Breast epithelium (tissue), 3 donors: ENCODE data around the gene DRG1.

ENCODE experiments used
- POLR2AphosphoS5 ChIP-seq, 3 donors: sonication (generic); formaldehyde crosslinking; IDR thresholded peaks; one replicate each; pipeline ENCODE4 v1.6.1; 2017; ENCODE audit warnings: antibody characterized with exemption in 3 of 3
- TF ChIP-seq, protein P1 (sequence below), 3 donors: fragments of 450-650 bp; IDR thresholded peaks; one replicate each; pipeline ENCODE4 v1.5.1; 2016 to 2017; ENCODE audit warnings: antibody characterized with exemption in 3 of 3, mild to moderate bottlenecking in 3 of 3, moderate library complexity in 3 of 3

DNA sequence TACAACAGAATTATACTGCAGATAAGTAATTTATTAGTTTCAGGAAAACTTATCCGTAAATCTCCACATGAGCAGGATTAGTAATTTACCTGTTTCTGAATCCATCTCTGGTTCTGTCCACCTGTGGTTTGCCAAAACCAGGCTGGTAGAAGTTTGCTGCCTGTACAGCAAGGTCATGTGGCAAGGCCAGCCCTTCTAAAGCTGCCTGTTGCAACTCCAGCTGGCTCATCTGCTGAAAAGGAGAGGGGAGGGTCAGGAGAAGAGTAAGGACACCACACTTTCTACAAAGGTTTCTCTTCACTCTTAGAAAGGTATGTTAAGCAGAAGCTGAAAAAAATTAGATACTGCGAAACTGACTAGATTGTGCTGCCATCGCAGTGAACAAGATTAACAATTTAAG lies 47.9 kb downstream of the DRG1 start:
- TF ChIP-seq, protein P1, sequence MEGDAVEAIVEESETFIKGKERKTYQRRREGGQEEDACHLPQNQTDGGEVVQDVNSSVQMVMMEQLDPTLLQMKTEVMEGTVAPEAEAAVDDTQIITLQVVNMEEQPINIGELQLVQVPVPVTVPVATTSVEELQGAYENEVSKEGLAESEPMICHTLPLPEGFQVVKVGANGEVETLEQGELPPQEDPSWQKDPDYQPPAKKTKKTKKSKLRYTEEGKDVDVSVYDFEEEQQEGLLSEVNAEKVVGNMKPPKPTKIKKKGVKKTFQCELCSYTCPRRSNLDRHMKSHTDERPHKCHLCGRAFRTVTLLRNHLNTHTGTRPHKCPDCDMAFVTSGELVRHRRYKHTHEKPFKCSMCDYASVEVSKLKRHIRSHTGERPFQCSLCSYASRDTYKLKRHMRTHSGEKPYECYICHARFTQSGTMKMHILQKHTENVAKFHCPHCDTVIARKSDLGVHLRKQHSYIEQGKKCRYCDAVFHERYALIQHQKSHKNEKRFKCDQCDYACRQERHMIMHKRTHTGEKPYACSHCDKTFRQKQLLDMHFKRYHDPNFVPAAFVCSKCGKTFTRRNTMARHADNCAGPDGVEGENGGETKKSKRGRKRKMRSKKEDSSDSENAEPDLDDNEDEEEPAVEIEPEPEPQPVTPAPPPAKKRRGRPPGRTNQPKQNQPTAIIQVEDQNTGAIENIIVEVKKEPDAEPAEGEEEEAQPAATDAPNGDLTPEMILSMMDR (IDR thresholded peaks at IDR 0.05), result no peak
- no peak for TF ChIP-seq POLR2AphosphoS5 (IDR thresholded peaks at IDR 0.05)
